Activated gamma-delta T cell treated with Interleukin-2 at 50 U/mL for 16 hours (primary cell): ENCODE measurements around the gene TM7SF2.

Experiments
- DNase-seq: peaks from one replicate; pipeline ENCODE4 v3.0.0-alpha.2; 2020

TM7SF2 gene

DNA sequence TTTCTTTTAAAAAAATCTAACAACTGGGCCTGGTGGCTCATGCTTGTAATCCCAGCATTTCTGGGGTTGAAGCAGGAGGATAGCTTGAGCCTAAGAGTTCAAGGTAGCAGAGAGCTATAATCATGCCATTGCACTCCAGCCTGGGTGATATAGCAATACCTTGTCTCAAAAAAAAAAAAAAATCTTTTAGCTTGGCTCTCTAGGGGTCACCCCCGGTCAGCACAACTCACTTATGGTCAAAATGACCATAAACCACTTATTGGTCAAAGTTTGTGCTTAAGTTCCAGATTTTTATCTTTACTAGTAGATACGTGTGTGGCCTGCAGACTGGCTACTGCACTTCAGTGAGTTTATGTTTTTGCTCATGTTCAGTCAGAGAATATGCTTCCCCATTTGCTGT is 52.0 kb downstream of the TM7SF2 start:
- no peak for DNase-seq
